HG03342 (cell line): ENCODE measurements around the gene ME2.
"Not testable (repeated sequence)": the region's sequence is repeated elsewhere in the genome, so short reads cannot be mapped to it uniquely, and the experiment has no call there.

Experiments used
- ATAC-seq: cut with Tn5 transposase; IDR thresholded peaks from one replicate; pipeline ENCODE4 v1.9.1; 2021; ENCODE audit warnings: mild to moderate bottlenecking, moderate library complexity; ENCODE audit not compliant: unreplicated experiment

The ME2 gene

GRCh38 chr18:50859793-50860555 lies 18.9 kb upstream of the ME2 start:
- ATAC-seq, result no peak

GRCh38 chr18:50861617-50862016 lies 17.3 kb upstream of the ME2 start:
- no peak for ATAC-seq

DNA sequence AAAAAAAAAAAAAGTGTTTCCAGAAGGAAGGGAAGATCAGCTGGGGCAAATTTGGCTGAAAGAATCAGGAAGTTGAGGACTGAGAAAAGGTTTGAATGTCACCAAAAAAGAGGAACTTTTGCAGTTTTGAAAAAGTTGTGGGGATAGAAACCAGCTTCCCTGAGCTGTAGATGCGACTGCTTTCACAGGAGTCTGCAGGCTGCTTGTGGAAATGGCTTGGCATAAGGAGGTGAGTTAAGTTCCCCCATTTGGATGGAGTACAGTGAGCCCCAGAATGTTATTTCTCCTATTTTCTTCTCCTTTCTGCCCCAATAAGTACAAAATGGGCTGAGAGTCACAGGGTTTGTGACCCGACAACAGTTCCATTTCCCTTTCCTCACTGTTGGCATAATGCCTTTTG lies 16.5 kb upstream of the ME2 start:
- no peak for ATAC-seq

DNA sequence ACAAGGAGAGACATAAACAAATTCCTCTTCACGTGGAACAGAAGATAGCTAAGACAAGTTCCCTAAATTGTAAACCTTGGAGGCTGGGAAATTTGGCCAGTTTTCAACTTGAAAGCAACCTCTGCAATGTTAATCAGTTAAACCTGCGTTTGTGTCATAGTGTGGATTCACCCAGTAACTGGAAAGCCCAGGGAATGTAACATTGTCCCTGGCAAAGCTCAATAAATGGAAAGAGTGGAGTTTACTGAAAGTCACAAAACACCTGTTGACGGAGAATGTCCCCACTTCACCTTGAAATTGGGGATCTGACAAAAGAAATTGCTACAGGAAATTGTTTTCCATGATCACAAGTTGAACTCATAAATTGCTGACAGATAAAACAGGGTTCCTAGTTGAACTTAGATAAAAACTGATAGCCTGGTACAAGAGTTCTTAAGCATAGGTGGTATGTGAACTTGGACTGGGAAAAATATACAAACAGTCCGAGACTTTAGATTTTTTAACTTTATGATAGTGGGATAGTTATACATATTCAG lies 15.0 kb upstream of the ME2 start:
- no peak for ATAC-seq

DNA sequence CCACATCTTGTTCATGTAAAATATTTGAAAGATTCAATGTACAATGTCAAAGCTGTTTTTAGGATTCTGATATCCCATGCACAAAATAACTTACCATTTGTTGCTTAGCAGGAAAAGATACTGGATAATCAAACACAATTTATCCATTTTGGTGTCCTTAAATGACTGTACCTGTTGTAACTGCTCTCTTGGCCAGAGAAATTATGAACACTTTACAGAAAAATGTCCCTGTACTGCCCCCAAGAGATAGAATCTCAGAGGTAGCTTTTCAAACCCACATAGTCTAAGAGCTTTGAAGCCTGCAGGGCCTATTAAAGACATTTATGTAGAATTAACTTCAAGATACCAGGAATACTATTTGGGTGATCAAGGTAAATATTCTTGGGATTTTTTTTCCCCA lies 12.2 kb upstream of the ME2 start:
- no peak for ATAC-seq

DNA sequence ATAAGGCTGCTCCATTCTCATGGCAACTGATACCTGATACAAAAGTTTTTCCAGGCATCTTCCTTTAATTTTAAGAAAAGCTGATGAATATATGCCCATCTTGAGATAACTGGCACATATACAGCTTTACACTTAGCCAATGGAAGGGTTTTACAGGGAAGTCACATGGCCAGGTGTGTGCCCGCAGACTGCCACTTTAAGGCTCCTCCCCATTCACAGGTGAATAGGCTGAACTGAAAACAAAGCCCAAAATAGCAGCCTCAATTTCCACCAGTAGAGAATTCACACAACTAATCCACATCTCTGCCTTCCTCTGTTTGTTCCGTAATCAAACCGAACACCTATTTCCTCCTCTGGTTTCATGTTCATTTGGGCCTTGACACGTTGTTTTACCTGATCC lies 9.8 kb upstream of the ME2 start:
- ATAC-seq, result no peak

GRCh38 chr18:50870138-50870845 lies 8.6 kb upstream of the ME2 start:
- no peak for ATAC-seq

GRCh38 chr18:50871846-50872245 lies 7.1 kb upstream of the ME2 start:
- no peak for ATAC-seq

DNA sequence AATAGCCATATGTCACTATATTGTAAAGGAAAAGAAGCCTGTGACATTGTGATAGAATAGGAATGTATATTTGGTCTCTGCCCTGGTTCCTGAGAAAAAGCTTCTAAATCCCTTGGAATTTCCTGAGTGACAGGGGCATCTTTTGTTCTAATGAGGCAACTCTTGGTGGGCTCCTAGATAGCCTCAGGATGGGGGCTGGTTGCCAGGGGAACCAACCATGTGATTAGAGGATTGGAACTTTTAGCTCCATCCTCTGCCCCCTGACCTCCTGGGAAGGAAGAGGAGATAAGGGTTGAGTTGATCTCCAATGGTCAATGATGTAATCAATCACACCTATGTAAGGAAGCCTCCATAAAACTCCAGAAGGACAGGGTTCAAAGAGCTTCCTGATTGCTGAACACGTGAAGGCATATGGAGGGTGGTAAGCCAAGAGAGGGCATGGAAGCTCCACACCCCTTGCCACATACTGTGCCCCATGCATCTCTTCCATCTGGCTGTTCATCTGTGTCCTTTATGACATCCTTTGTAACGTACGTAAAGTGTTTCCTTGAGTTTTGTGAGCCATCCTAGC lies 2.9 kb upstream of the ME2 start:
- no peak for ATAC-seq

GRCh38 chr18:50877545-50878265 lies 1.2 kb upstream of the ME2 start:
- ATAC-seq, result no peak

- peak; percentile 23 for ATAC-seq
Measured at GRCh38 chr18:50879302-50880118, 592 bp downstream of the ME2 start.

- ATAC-seq, result no peak
Measured at GRCh38 chr18:50880119-50880465, 1.2 kb downstream of the ME2 start.

GRCh38 chr18:50880944-50881343 lies 2.0 kb downstream of the ME2 start:
- not testable (repeated sequence) for ATAC-seq

GRCh38 chr18:50886929-50887328 lies 8.0 kb downstream of the ME2 start:
- no peak for ATAC-seq

- no peak for ATAC-seq
Measured at GRCh38 chr18:50895350-50896045, 16.6 kb downstream of the ME2 start.

DNA sequence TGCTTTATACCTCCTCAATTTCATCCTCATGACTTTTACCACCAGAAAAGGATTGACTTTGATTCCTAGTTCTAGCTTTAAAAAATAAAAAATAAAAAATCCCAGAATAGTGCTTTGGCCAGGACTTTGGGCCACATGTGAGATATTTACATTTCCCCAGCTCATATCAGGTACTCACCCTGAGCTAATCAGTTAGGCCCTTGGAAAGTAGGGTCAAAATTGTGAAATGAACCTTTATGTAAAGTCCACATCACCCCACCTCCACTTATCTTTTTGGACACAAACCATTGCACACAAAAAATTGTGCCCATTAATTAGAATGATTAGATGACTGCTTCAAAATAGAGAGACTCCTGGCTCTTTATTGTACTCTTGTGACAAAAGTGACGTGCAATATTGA lies 17.2 kb downstream of the ME2 start:
- no peak for ATAC-seq

- no peak for ATAC-seq
Measured at GRCh38 chr18:50898919-50899318, 20.0 kb downstream of the ME2 start.

DNA sequence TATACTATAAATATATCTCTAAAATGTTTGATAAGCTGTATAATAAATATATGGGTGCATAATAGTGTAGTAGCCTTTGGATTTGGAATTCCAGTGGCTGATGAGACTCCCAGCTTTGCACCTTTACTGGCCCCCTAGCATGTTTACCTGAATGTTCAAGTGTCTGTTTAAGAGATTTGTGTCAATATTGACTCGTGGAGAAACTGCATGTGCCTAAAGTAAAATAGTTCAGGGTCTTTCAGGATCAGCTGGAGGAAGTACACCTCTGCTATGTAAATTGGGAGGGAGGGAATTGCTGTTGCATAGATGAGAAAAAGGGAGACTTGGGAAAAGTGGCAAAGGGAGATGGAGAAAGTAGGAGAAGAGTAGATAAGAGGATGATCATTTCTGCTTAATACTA lies 23.9 kb downstream of the ME2 start:
- no peak for ATAC-seq

GRCh38 chr18:50906843-50907242 lies 27.9 kb downstream of the ME2 start:
- ATAC-seq, result no peak

GRCh38 chr18:50909261-50909660 lies 30.3 kb downstream of the ME2 start:
- no peak for ATAC-seq
